ENCODE measurements around the gene SLC27A3.
A peak's percentile ranks its signal among the peaks of the same experiment; 100 is the strongest.

The SLC27A3 gene

DNA sequence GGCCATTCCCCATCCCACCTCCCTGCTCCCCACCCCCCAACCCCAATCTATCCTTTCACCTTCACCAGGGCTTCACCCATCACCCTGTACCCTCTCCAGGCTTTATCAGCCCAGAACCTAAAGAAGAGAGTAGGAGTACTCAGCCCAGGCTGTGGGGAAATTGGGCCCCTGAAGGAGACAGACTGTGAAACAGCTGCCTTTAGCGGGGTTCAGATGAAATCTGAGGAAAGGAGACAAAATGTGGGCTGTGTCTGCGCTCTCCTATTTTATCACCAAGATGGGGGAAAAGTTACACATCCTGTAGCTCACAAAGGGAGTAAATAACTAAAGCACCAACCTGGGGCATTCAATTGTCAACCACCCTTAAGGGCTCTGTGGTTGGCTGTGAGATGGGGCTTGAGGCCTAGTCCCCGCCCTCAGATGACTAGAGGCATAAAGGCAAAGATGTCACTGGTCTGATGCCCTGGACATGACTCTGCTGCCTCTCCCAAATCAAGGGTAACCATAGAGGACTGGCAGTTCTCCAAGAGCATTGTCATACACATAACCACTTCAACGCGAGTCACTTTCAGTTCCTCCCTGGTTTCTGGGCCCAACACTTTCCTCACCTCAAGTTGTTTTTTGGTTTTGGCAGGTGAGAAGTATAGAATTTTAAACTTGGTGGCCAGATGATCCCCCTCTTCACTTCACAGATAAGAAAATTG lies 30.0 kb downstream of the SLC27A3 start:
- Histone ChIP-seq H3K36me3 (ENCODE audit: control insufficient read depth, low read length) (peaks cover 37% of the 10 kb centered on the region), H3K4me3 (ENCODE audit: low read length) (no peak overlapping the region), H3K9me2 (replicated peaks; ENCODE audit: control insufficient read depth, low read length) (no peaks in the 10 kb centered on the region), H3K9me3 (ENCODE audit: control insufficient read depth, insufficient read depth, low read length) (no peaks in the 10 kb centered on the region), H3K27ac (ENCODE audit: low read depth, low read length) (peak overlapping the region; percentile 52), H3K79me2 (ENCODE audit: control insufficient read depth, low read length) (no peaks in the 10 kb centered on the region), H3F3A (ENCODE audit: control insufficient read depth, insufficient read depth) (peaks cover 9% of the 10 kb centered on the region), H3K27me3 (ENCODE audit: control insufficient read depth, low read length) (no peaks in the 10 kb centered on the region), H4K20me1 (ENCODE audit: control insufficient read depth, insufficient read depth, low read depth, low read length) (no peaks in the 10 kb centered on the region), H3K4me1 (ENCODE audit: control insufficient read depth, low read length) (peaks cover 22% of the 10 kb centered on the region), H3K4me2 (ENCODE audit: low read length) (peak overlapping the region; percentile 40)
- TF ChIP-seq EZH2phosphoT487 (IDR thresholded peaks at IDR 0.05; ENCODE audit: borderline replicate concordance, low read length), result no peak
- TF ChIP-seq, protein P1, sequence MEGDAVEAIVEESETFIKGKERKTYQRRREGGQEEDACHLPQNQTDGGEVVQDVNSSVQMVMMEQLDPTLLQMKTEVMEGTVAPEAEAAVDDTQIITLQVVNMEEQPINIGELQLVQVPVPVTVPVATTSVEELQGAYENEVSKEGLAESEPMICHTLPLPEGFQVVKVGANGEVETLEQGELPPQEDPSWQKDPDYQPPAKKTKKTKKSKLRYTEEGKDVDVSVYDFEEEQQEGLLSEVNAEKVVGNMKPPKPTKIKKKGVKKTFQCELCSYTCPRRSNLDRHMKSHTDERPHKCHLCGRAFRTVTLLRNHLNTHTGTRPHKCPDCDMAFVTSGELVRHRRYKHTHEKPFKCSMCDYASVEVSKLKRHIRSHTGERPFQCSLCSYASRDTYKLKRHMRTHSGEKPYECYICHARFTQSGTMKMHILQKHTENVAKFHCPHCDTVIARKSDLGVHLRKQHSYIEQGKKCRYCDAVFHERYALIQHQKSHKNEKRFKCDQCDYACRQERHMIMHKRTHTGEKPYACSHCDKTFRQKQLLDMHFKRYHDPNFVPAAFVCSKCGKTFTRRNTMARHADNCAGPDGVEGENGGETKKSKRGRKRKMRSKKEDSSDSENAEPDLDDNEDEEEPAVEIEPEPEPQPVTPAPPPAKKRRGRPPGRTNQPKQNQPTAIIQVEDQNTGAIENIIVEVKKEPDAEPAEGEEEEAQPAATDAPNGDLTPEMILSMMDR (IDR thresholded peaks at IDR 0.05; ENCODE audit: low read depth, low read length, poor library complexity, severe bottlenecking), result no peak

DNA sequence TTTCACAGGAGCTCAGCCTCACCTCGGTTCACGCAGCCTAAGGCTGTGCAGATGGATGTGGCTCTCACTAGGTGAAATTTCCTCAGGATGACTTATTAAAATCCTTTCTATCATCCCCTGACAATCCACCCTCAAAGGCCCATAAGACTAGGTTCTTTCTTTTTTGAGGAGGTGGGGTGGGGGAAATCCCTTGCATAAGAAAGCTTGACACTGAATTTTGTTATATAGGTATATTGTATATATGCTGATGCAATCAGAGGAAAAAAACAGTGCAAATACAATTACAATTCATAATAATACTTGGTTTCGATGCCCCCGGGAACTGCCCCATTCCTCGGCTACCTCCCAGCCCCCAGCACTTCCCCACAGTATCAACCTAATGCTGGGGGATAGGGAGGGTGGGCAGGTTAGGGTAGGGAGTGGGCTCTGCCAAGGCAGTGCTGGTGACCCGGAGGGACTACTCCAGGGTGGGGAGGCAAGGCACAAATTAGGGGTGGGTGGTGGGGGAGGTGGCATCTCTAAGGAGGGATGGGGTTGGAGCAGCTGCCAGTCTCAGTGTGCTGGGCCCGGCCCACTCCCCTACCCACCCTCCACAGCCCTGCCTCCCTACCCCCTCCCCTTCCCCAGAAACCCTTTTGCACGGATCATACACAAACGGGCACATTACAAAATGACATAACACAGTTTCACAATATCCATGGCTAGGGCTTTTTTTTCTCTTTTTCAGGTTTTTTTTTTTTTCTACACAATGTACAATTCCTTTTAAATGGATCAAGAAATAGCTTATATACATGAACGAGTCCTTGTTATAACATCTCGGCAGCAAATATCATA lies 30.9 kb downstream of the SLC27A3 start:
- TF ChIP-seq, protein P1 (IDR thresholded peaks at IDR 0.05; ENCODE audit: low read depth, low read length, poor library complexity, severe bottlenecking), result no peak
- TF ChIP-seq EZH2phosphoT487 (IDR thresholded peaks at IDR 0.05; ENCODE audit: borderline replicate concordance, low read length), result no peak
- Histone ChIP-seq H3K27ac (ENCODE audit: low read depth, low read length) (peak overlapping the region; percentile 52), H3K4me1 (ENCODE audit: control insufficient read depth, low read length) (peaks cover 22% of the 10 kb centered on the region)

DNA sequence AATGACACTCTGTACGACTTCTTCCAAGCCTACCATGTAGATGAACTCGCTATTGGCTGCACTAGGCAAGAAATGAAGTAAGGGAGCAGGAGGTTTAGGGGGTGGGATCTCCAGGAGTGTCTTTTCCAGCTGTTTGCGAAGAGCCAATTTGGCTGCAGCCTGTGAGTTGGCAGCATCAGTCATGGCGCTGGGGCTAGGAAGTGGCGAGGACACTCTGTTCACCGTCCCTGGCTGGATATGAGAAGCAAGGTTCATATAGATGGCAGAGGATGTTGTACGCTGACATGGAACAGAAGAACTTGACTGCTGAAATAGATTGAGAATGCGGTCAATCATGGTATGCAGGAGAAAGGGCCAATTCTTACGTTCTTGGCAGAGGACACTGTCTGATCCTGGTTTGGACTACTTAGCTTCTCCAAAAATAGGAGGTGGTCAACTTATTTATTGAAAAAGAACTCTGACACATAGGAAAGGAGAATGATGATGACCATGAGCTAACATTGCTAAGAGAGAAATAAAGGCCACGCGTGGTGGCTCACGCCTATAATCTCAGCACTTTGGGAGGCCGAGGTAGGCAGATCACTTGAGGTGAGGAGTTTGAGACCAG lies 41.2 kb downstream of the SLC27A3 start:
- peaks cover under 1% of the 10 kb centered on the region for H3K4me1 ChIP-seq (ENCODE audit: control insufficient read depth, low read length)
- no peak overlapping the region for H3K4me2 ChIP-seq (ENCODE audit: low read length)
- H3F3A ChIP-seq (ENCODE audit: control insufficient read depth, insufficient read depth), result peaks cover 8% of the 10 kb centered on the region
- H3K9me2 ChIP-seq (replicated peaks; ENCODE audit: control insufficient read depth, low read length), result no peaks in the 10 kb centered on the region
- H3K27me3 ChIP-seq (ENCODE audit: control insufficient read depth, low read length), result no peaks in the 10 kb centered on the region
- H3K27ac ChIP-seq (ENCODE audit: low read depth, low read length), result no peak overlapping the region
- H3K9me3 ChIP-seq (ENCODE audit: control insufficient read depth, insufficient read depth, low read length), result no peaks in the 10 kb centered on the region
- peaks cover 10% of the 10 kb centered on the region for H3K79me2 ChIP-seq (ENCODE audit: control insufficient read depth, low read length)
- TF ChIP-seq, protein P1 (IDR thresholded peaks at IDR 0.05; ENCODE audit: low read depth, low read length, poor library complexity, severe bottlenecking), result no peak
- no peak for TF ChIP-seq EZH2phosphoT487 (IDR thresholded peaks at IDR 0.05; ENCODE audit: borderline replicate concordance, low read length)
- H3K4me3 ChIP-seq (ENCODE audit: low read length), result no peak overlapping the region
- peaks cover 77% of the 10 kb centered on the region for H3K36me3 ChIP-seq (ENCODE audit: control insufficient read depth, low read length)
- H4K20me1 ChIP-seq (ENCODE audit: control insufficient read depth, insufficient read depth, low read depth, low read length), result no peaks in the 10 kb centered on the region

More for the DNA sequence above, 30.9 kb downstream of the SLC27A3 start:
- no peaks in the 10 kb centered on the region for H3K27me3 ChIP-seq (ENCODE audit: control insufficient read depth, low read length)
- no peaks in the 10 kb centered on the region for H4K20me1 ChIP-seq (ENCODE audit: control insufficient read depth, insufficient read depth, low read depth, low read length)
- H3K4me3 ChIP-seq (ENCODE audit: low read length), result no peak overlapping the region
- no peaks in the 10 kb centered on the region for H3K9me3 ChIP-seq (ENCODE audit: control insufficient read depth, insufficient read depth, low read length)
- peaks cover 9% of the 10 kb centered on the region for H3F3A ChIP-seq (ENCODE audit: control insufficient read depth, insufficient read depth)
- no peaks in the 10 kb centered on the region for H3K9me2 ChIP-seq (replicated peaks; ENCODE audit: control insufficient read depth, low read length)
- no peaks in the 10 kb centered on the region for H3K79me2 ChIP-seq (ENCODE audit: control insufficient read depth, low read length)
- H3K36me3 ChIP-seq (ENCODE audit: control insufficient read depth, low read length), result peaks cover 43% of the 10 kb centered on the region
- H3K4me2 ChIP-seq (ENCODE audit: low read length), result peak overlapping the region; percentile 40
